KMS-11 (cell line): Measurements from ENCODE around the gene EFCAB6.

ENCODE experiments used
- H2AFZ ChIP-seq: fragments of 200-600 bp; sonication (generic); 2 replicates; pipeline ENCODE4 v1.6.1; 2016; ENCODE audit warnings: antibody characterized with exemption, mixed run types, low read depth
- H3K27ac ChIP-seq: fragments of 200-600 bp; sonication (generic); 2 replicates; pipeline ENCODE4 v1.6.1; 2016; ENCODE audit warnings: mild to moderate bottlenecking, mixed run types
- H3K27me3 ChIP-seq: fragments of 200-600 bp; sonication (generic); 2 replicates; pipeline ENCODE4 v1.6.1; 2017; ENCODE audit warnings: mild to moderate bottlenecking, low read depth, mixed run types, moderate library complexity; ENCODE audit not compliant: insufficient read depth
- H3K36me3 ChIP-seq: fragments of 200-600 bp; sonication (generic); 2 replicates; pipeline ENCODE4 v1.6.1; 2017; ENCODE audit warnings: mild to moderate bottlenecking, mixed run types; ENCODE audit not compliant: insufficient read depth
- H3K4me1 ChIP-seq: fragments of 200-600 bp; sonication (generic); 2 replicates; pipeline ENCODE4 v1.6.1; 2016; ENCODE audit warnings: mild to moderate bottlenecking, low read depth, mixed run types; ENCODE audit not compliant: poor library complexity, severe bottlenecking
- H3K4me2 ChIP-seq: fragments of 200-600 bp; sonication (generic); 2 replicates; pipeline ENCODE4 v1.7.0; 2016; ENCODE audit warnings: mild to moderate bottlenecking, mixed run types
- H3K4me3 ChIP-seq: fragments of 200-600 bp; sonication (generic); IDR thresholded peaks from 2 replicates; pipeline ENCODE4 v1.6.1; 2017; ENCODE audit warnings: low read depth, low read length, mixed read lengths; ENCODE audit not compliant: insufficient read depth
- H3K79me2 ChIP-seq: fragments of 200-600 bp; sonication (generic); 2 replicates; pipeline ENCODE4 v1.6.1; 2016; ENCODE audit warnings: low read depth, mixed run types; ENCODE audit not compliant: insufficient read depth
- H3K9ac ChIP-seq: fragments of 200-600 bp; sonication (generic); 2 replicates; pipeline ENCODE4 v1.6.1; 2016; ENCODE audit warnings: mild to moderate bottlenecking, mixed run types
- H4K20me1 ChIP-seq: fragments of 200-600 bp; sonication (generic); 2 replicates; pipeline ENCODE4 v1.6.1; 2016; ENCODE audit warnings: mild to moderate bottlenecking, mixed run types; ENCODE audit not compliant: insufficient read depth
- TF ChIP-seq, protein P1 (sequence below): fragments of 200-600 bp; sonication (generic); conservative IDR thresholded peaks from 2 replicates; pipeline ENCODE4 v1.6.1; 2017; ENCODE audit warnings: low read depth, mild to moderate bottlenecking, antibody characterized with exemption, low read length, moderate library complexity, mixed read lengths

Gene EFCAB6

DNA sequence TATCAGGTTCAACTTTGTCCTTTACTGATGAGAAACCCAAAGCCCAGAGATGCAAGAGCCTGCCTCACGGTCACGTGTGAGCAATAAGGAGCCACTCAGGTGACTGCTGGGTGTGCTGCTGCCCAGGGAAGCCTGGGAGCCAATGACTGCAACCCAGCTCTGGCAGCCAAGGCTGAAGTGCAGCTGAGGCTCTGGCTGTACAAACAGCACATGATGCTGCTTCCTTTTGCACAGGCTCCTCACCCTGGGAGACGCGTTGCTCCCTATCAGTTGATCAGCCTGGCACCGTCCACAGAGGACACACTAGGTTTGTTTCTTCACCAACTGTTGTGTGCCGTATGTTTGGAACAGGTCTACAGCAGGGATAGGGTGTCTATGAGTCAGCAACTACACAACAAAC, 168.7 kb downstream of the EFCAB6 start:
- Histone ChIP-seq H3K36me3 (no peaks in the 10 kb centered on the region), H3K4me3 (no peak overlapping the region), H4K20me1 (no peaks in the 10 kb centered on the region), H3K4me2 (no peak overlapping the region), H3K9ac (no peak overlapping the region), H3K79me2 (no peaks in the 10 kb centered on the region), H3K27me3 (peaks cover 10% of the 10 kb centered on the region; the same call in 1 of the 2 replicates), H3K4me1 (no peaks in the 10 kb centered on the region), H3K27ac (no peak overlapping the region), H2AFZ (no peak overlapping the region)
- TF ChIP-seq, protein P1, sequence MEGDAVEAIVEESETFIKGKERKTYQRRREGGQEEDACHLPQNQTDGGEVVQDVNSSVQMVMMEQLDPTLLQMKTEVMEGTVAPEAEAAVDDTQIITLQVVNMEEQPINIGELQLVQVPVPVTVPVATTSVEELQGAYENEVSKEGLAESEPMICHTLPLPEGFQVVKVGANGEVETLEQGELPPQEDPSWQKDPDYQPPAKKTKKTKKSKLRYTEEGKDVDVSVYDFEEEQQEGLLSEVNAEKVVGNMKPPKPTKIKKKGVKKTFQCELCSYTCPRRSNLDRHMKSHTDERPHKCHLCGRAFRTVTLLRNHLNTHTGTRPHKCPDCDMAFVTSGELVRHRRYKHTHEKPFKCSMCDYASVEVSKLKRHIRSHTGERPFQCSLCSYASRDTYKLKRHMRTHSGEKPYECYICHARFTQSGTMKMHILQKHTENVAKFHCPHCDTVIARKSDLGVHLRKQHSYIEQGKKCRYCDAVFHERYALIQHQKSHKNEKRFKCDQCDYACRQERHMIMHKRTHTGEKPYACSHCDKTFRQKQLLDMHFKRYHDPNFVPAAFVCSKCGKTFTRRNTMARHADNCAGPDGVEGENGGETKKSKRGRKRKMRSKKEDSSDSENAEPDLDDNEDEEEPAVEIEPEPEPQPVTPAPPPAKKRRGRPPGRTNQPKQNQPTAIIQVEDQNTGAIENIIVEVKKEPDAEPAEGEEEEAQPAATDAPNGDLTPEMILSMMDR = no peak

DNA sequence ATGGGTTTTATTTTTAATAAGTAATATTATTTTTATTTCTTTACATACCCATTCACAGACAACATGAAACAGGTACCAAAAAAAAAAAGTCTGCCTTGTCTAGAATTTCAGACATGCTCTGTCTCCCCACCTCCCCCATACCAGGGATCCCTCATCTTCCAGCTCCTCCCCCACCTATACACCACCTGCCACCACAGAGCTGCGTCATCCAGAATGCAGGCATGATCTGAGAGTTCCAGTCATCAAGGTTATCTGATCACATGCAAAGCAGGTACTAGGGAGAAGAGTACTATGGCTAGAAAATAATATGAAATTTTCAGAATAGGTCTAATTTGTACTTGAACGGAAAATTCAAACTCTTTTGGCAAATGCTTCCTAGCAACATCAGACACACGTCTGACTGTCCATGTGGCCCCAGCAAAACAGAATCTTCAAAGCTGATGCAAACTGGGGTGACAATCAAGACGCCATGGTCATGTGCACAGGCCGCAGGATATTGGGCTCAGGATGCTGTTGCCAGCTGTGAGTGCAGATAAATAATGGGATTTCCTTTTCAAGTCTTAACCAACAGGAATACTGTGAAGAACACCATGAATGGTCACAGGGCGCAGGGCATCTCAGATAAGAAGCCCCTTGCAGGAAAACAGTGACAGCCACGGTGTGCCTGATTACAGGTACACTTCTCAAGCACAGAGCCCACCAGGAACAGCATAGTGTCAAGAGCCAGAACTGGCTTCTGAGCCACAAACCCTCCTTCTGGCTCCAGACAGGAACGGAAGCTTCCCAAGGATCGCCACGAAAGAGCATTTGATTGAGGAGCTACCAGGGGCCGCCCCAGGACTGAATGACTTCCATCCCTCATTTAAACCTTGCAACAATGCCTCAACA, 169.5 kb downstream of the EFCAB6 start:
- H3K4me3 ChIP-seq = no peak overlapping the region
- no peak overlapping the region for H3K9ac ChIP-seq
- H4K20me1 ChIP-seq = no peaks in the 10 kb centered on the region
- TF ChIP-seq, protein P1 = no peak
- no peak overlapping the region for H3K4me2 ChIP-seq
- no peak overlapping the region for H3K27ac ChIP-seq
- peaks cover 14% of the 10 kb centered on the region; the same call in 1 of the 2 replicates for H3K27me3 ChIP-seq
- H3K4me1 ChIP-seq = no peaks in the 10 kb centered on the region
- no peak overlapping the region for H2AFZ ChIP-seq
- no peaks in the 10 kb centered on the region for H3K36me3 ChIP-seq
- H3K79me2 ChIP-seq = no peaks in the 10 kb centered on the region

DNA sequence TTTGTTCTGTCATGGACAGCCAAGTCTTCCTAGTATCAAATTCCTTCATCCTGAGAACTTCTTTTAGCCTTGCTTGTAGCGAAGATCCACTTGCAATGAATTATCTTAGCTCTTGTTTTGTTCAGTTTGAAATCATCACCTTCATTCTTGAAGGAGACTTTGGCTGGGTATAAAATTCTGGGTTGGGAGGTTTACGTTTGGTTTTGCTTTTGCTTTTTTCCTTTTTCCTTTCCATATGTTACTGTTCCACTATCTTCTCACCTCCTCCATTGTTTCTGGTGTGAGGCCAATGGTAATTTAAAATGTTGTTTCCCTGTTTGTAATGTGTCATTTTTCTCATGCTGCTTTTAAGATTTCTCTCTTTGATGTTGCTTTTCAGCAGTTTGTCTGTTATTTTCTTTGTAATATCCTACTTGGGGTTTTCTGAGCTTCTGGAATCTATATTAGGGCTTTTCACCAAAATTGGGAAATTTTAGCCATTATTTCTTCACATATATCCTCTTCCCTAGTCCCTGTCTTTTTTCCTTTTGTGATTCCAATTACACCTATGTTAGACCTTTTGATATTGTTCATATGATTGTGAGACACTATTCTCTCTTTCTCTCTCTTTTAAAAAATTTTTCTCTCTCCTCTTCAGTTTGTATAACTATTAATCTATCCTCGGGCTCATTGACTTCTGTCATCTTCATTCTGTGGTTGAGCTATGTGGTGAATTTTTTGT, 172.7 kb downstream of the EFCAB6 start:
- Histone ChIP-seq H3K9ac (no peak overlapping the region), H4K20me1 (no peaks in the 10 kb centered on the region), H3K4me3 (no peak overlapping the region), H3K27me3 (peaks cover 14% of the 10 kb centered on the region; the same call in 1 of the 2 replicates), H3K4me2 (no peak overlapping the region), H3K36me3 (no peaks in the 10 kb centered on the region), H2AFZ (no peak overlapping the region), H3K79me2 (no peaks in the 10 kb centered on the region), H3K4me1 (no peaks in the 10 kb centered on the region), H3K27ac (no peak overlapping the region)
- TF ChIP-seq, protein P1 = no peak

DNA sequence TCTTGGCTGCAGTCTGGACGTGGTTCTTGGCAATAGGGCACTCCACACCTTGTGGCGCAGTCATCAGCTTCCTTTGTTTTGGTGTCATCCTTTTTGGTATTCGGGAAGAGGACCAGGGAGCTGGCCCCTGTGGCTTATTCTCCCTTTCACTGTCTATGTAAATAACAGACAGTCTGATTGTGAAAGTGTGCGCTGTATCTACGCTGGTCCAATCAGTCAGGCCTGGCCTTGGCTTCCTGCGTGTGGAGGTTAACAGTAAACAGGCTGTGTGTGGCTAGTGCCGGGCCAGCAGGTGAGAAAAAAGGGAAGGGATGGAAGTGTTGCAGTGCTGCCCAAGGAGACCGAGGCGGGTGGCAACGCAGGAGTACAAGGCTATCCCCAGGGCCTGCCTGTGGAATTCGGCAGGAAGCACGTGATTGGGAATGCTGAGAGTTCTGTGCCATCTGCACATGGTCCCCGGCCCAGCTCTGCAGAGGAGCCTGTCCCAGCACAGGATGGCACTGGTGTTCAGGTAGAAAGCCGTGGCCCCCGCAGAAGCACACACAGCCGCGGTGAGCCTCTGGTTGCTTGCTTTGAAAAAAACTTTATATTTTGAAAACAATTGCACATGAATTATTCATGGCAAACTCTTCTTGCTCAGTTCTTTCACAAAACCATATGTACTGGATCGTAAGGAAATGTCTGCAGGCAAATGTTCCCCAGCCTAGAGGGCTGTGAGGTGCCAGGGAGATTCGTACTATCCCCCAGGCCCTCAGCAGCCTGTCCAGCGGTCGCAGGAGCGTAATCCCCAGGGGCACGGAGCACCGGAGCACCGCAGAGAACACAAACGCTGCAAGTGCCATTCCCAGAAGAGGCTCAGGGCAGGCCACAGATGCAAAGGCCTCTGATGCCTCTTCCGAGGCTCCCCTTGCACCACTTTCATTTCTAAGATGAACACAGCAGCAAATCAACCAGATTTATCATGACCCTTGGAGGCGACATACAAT, 174.5 kb downstream of the EFCAB6 start:
- H3K27ac ChIP-seq = no peak overlapping the region
- H3K9ac ChIP-seq = no peak overlapping the region
- H3K79me2 ChIP-seq = no peaks in the 10 kb centered on the region
- no peak overlapping the region for H3K4me3 ChIP-seq
- TF ChIP-seq, protein P1 = no peak
- H4K20me1 ChIP-seq = no peaks in the 10 kb centered on the region
- H3K36me3 ChIP-seq = no peaks in the 10 kb centered on the region
- no peak overlapping the region for H3K4me2 ChIP-seq
- no peaks in the 10 kb centered on the region for H3K4me1 ChIP-seq
- peaks cover 14% of the 10 kb centered on the region; the same call in 1 of the 2 replicates for H3K27me3 ChIP-seq
- H2AFZ ChIP-seq = no peak overlapping the region
